Measurements from ENCODE around the gene MAPK10.
"Not testable (repeated sequence)": the region's sequence is repeated elsewhere in the genome, so short reads cannot be mapped to it uniquely, and the experiment has no call there.

The MAPK10 gene

GRCh38 chr4:86101841-86102240 lies 258.0 kb downstream of the MAPK10 start:
- no peak for DNase-seq (ENCODE audit: low spot score)

- no peak for DNase-seq (ENCODE audit: low spot score)
Measured at GRCh38 chr4:86101410-86101809, 258.4 kb downstream of the MAPK10 start.

- no peak for DNase-seq (ENCODE audit: low spot score)
Measured at GRCh38 chr4:86100539-86101215, 259.2 kb downstream of the MAPK10 start.

- DNase-seq (ENCODE audit: low spot score) = no peak
Measured at GRCh38 chr4:86099348-86099747, 260.5 kb downstream of the MAPK10 start.

GRCh38 chr4:86098691-86099090 lies 261.2 kb downstream of the MAPK10 start:
- no peak for DNase-seq (ENCODE audit: low spot score)

- no peak for DNase-seq (ENCODE audit: low spot score)
Measured at GRCh38 chr4:86096373-86096772, 263.5 kb downstream of the MAPK10 start.

GRCh38 chr4:86092684-86093083 lies 267.2 kb downstream of the MAPK10 start:
- DNase-seq (ENCODE audit: low spot score) = no peak

GRCh38 chr4:86091201-86091600 lies 268.7 kb downstream of the MAPK10 start:
- DNase-seq (ENCODE audit: low spot score) = no peak

GRCh38 chr4:86089781-86090323 lies 270.0 kb downstream of the MAPK10 start:
- no peak for DNase-seq (ENCODE audit: low spot score)

- no peak for DNase-seq (ENCODE audit: low spot score)
Measured at GRCh38 chr4:86089053-86089452, 270.8 kb downstream of the MAPK10 start.

- not testable (repeated sequence) for DNase-seq (ENCODE audit: low spot score)
Measured at GRCh38 chr4:86075796-86076195, 284.1 kb downstream of the MAPK10 start.

- no peak for DNase-seq (ENCODE audit: low spot score)
Measured at GRCh38 chr4:86060341-86060740, 299.5 kb downstream of the MAPK10 start.

GRCh38 chr4:86058621-86059020 lies 301.2 kb downstream of the MAPK10 start:
- no peak for DNase-seq (ENCODE audit: low spot score)

GRCh38 chr4:86055898-86056297 lies 304.0 kb downstream of the MAPK10 start:
- no peak for DNase-seq (ENCODE audit: low spot score)

- DNase-seq (ENCODE audit: low spot score) = no peak
Measured at GRCh38 chr4:86054286-86055032, 305.4 kb downstream of the MAPK10 start.

- no peak for DNase-seq (ENCODE audit: low spot score)
Measured at GRCh38 chr4:86050496-86050895, 309.4 kb downstream of the MAPK10 start.

GRCh38 chr4:86048426-86048825 lies 311.4 kb downstream of the MAPK10 start:
- no peak for DNase-seq (ENCODE audit: low spot score)

- DNase-seq (ENCODE audit: low spot score) = no peak
Measured at GRCh38 chr4:86044593-86044985, 315.3 kb downstream of the MAPK10 start.

- DNase-seq (ENCODE audit: low spot score) = no peak
Measured at GRCh38 chr4:86043755-86044592, 315.9 kb downstream of the MAPK10 start.

- no peak for DNase-seq (ENCODE audit: low spot score)
Measured at GRCh38 chr4:86038037-86038436, 321.8 kb downstream of the MAPK10 start.

GRCh38 chr4:86036736-86037135 lies 323.1 kb downstream of the MAPK10 start:
- DNase-seq (ENCODE audit: low spot score) = no peak

- DNase-seq (ENCODE audit: low spot score) = no peak
Measured at GRCh38 chr4:86035688-86036087, 324.2 kb downstream of the MAPK10 start.

- DNase-seq (ENCODE audit: low spot score) = no peak
Measured at GRCh38 chr4:86034616-86035015, 325.2 kb downstream of the MAPK10 start.

Measured in HuH-7.5 (cell line).